Loucy (cell line): ENCODE results near the gene STK11IP.

Experiments
- H2AFZ ChIP-seq: fragments of 200-600 bp; sonication (generic); 2 replicates; pipeline ENCODE4 v1.6.0; 2016; ENCODE audit warnings: antibody characterized with exemption, mild to moderate bottlenecking, low read length, moderate library complexity
- H3F3A ChIP-seq: fragments of 200-600 bp; 2 replicates; pipeline ENCODE4 v1.6.0; 2016; ENCODE audit warnings: antibody characterized with exemption, low read depth, mild to moderate bottlenecking
- H3K27me3 ChIP-seq: fragments of 200-600 bp; sonication (generic); 2 replicates; pipeline ENCODE4 v1.6.1; 2014; ENCODE audit warnings: low read length, mild to moderate bottlenecking; ENCODE audit not compliant: insufficient read depth, poor library complexity, severe bottlenecking
- H3K36me3 ChIP-seq: fragments of 200-600 bp; sonication (generic); 2 replicates; pipeline ENCODE4 v1.6.1; 2016; ENCODE audit warnings: low read length; ENCODE audit not compliant: insufficient read depth
- H3K4me1 ChIP-seq: fragments of 200-600 bp; sonication (generic); 2 replicates; pipeline ENCODE4 v1.5.1; 2014; ENCODE audit warnings: low read length, mild to moderate bottlenecking; ENCODE audit not compliant: insufficient read depth, poor library complexity, severe bottlenecking
- H3K4me2 ChIP-seq: fragments of 200-600 bp; sonication (generic); 2 replicates; pipeline ENCODE4 v1.6.0; 2014; ENCODE audit warnings: antibody characterized with exemption, low read length, low read depth, mild to moderate bottlenecking; ENCODE audit not compliant: poor library complexity, severe bottlenecking
- H3K4me3 ChIP-seq: fragments of 200-600 bp; sonication (generic); 2 replicates; pipeline ENCODE4 v1.5.1; 2014; ENCODE audit warnings: low read length, mild to moderate bottlenecking, mixed read lengths; ENCODE audit not compliant: poor library complexity, severe bottlenecking
- H3K79me2 ChIP-seq: fragments of 200-600 bp; sonication (generic); 2 replicates; pipeline ENCODE4 v1.6.1; 2014; ENCODE audit warnings: low read length; ENCODE audit not compliant: insufficient read depth
- H3K9ac ChIP-seq: fragments of 200-600 bp; sonication (generic); 2 replicates; pipeline ENCODE4 v1.6.0; 2014; ENCODE audit warnings: mild to moderate bottlenecking, low read depth, low read length, moderate library complexity; ENCODE audit not compliant: poor library complexity, severe bottlenecking
- H3K9me2 ChIP-seq: fragments of 200-600 bp; sonication (generic); replicated peaks from 2 replicates; pipeline ENCODE4 v1.6.1; 2016; ENCODE audit warnings: low read depth, low read length, mixed read lengths
- H3K9me3 ChIP-seq: fragments of 200-600 bp; sonication (generic); 2 replicates; pipeline ENCODE4 v1.6.1; 2014; ENCODE audit warnings: mild to moderate bottlenecking, antibody characterized with exemption, low read length, low read depth; ENCODE audit not compliant: insufficient read depth
- H4K20me1 ChIP-seq: fragments of 200-600 bp; sonication (generic); 2 replicates; pipeline ENCODE4 v1.6.0; 2014; ENCODE audit warnings: antibody characterized with exemption, low read length, mild to moderate bottlenecking; ENCODE audit not compliant: insufficient read depth, poor library complexity, severe bottlenecking
- CTCF ChIP-seq: fragments of 200-600 bp; sonication (generic); conservative IDR thresholded peaks from 2 replicates; pipeline ENCODE4 v1.5.1; 2014; ENCODE audit warnings: mild to moderate bottlenecking, antibody characterized with exemption, low read length
- EZH2phosphoT487 ChIP-seq: fragments of 200-600 bp; IDR thresholded peaks from 2 replicates; pipeline ENCODE4 v1.6.1; 2018; ENCODE audit warnings: antibody characterized with exemption, mild to moderate bottlenecking, moderate library complexity, borderline replicate concordance

STK11IP gene

GRCh38 chr2:219631406-219631891 is 33.8 kb downstream of the STK11IP start:
- Histone ChIP-seq H4K20me1 (no peaks in the 10 kb centered on the region), H3K4me2 (no peak overlapping the region), H3F3A (no peaks in the 10 kb centered on the region), H3K9me2 (no peaks in the 10 kb centered on the region), H3K79me2 (no peaks in the 10 kb centered on the region), H3K27me3 (peaks cover 7% of the 10 kb centered on the region), H2AFZ (no peak overlapping the region), H3K4me3 (no peak overlapping the region), H3K9ac (no peak overlapping the region), H3K9me3 (no peaks in the 10 kb centered on the region), H3K4me1 (no peaks in the 10 kb centered on the region), H3K36me3 (no peaks in the 10 kb centered on the region)
- TF ChIP-seq EZH2phosphoT487 (no peak), CTCF (no peak)

- Histone ChIP-seq H3K4me2 (no peak overlapping the region), H3K79me2 (no peaks in the 10 kb centered on the region), H3K9me2 (no peaks in the 10 kb centered on the region), H4K20me1 (no peaks in the 10 kb centered on the region), H3K36me3 (no peaks in the 10 kb centered on the region), H3F3A (no peaks in the 10 kb centered on the region), H2AFZ (no peak overlapping the region), H3K9ac (no peak overlapping the region), H3K27me3 (peaks cover under 1% of the 10 kb centered on the region), H3K9me3 (no peaks in the 10 kb centered on the region), H3K4me3 (no peak overlapping the region), H3K4me1 (no peaks in the 10 kb centered on the region)
- TF ChIP-seq EZH2phosphoT487 (no peak), CTCF (no peak)
These were observed 34.5 kb downstream of the STK11IP start for GRCh38 chr2:219631904-219632759.

- no peak overlapping the region for H3K4me2 ChIP-seq
- no peaks in the 10 kb centered on the region for H3K4me1 ChIP-seq
- no peaks in the 10 kb centered on the region for H4K20me1 ChIP-seq
- H3K36me3 ChIP-seq, result no peaks in the 10 kb centered on the region
- H3K79me2 ChIP-seq, result no peaks in the 10 kb centered on the region
- no peak overlapping the region for H2AFZ ChIP-seq
- H3F3A ChIP-seq, result no peaks in the 10 kb centered on the region
- no peaks in the 10 kb centered on the region for H3K27me3 ChIP-seq
- H3K9me2 ChIP-seq, result no peaks in the 10 kb centered on the region
- H3K9ac ChIP-seq, result no peak overlapping the region
- H3K4me3 ChIP-seq, result no peak overlapping the region
- TF ChIP-seq CTCF (no peak), EZH2phosphoT487 (no peak)
- no peaks in the 10 kb centered on the region for H3K9me3 ChIP-seq
These were observed 35.1 kb downstream of the STK11IP start for GRCh38 chr2:219632760-219633105.
